IPS-NIHi11 (cell line): ENCODE measurements around the gene IL18BP.

Source experiments
- DNase-seq: peaks from one replicate; pipeline ENCODE4 v3.0.0; 2012; ENCODE audit warnings: mixed read lengths, low spot score

Gene IL18BP

GRCh38 chr11:71998649-71999310 lies at the start of gene IL18BP:
Gene IL18BP, plus strand, starts transcription at chr11:71998909. Its CDS starts 1,076 bp downstream, at chr11:71999985.
- DNase-seq = no peak

GRCh38 chr11:71949034-71949433 lies 49.7 kb upstream of the IL18BP start:
- no peak for DNase-seq

- no peak for DNase-seq
These were observed 46.9 kb upstream of the IL18BP start for GRCh38 chr11:71951741-71952310.

- DNase-seq = no peak
These were observed 42.7 kb upstream of the IL18BP start for GRCh38 chr11:71955898-71956456.

GRCh38 chr11:71962428-71963038 lies 36.2 kb upstream of the IL18BP start:
- DNase-seq = no peak

- no peak for DNase-seq
These were observed 35.2 kb upstream of the IL18BP start for GRCh38 chr11:71963468-71963867.

GRCh38 chr11:71964641-71965040 lies 34.1 kb upstream of the IL18BP start:
- DNase-seq = no peak

GRCh38 chr11:71971680-71972079 lies 27.0 kb upstream of the IL18BP start:
- DNase-seq = no peak

GRCh38 chr11:71976551-71976950 lies 22.2 kb upstream of the IL18BP start:
- no peak for DNase-seq

- no peak for DNase-seq
These were observed 21.6 kb upstream of the IL18BP start for GRCh38 chr11:71977090-71977489.

- peak; percentile 62 for DNase-seq
These were observed 20.8 kb upstream of the IL18BP start for GRCh38 chr11:71977743-71978418.

- DNase-seq = no peak
These were observed 19.6 kb upstream of the IL18BP start for GRCh38 chr11:71979094-71979493.

- DNase-seq = no peak
These were observed 19.1 kb upstream of the IL18BP start for GRCh38 chr11:71979602-71980001.

GRCh38 chr11:71986131-71986530 lies 12.6 kb upstream of the IL18BP start:
- no peak for DNase-seq

- DNase-seq = no peak
These were observed 11.2 kb upstream of the IL18BP start for GRCh38 chr11:71987521-71987920.

- no peak for DNase-seq
These were observed 10.7 kb upstream of the IL18BP start for GRCh38 chr11:71988050-71988449.

GRCh38 chr11:71990701-71991100 lies 8.0 kb upstream of the IL18BP start:
- no peak for DNase-seq

GRCh38 chr11:71991494-71991893 lies 7.2 kb upstream of the IL18BP start:
- no peak for DNase-seq

- DNase-seq = no peak
These were observed 6.5 kb upstream of the IL18BP start for GRCh38 chr11:71992136-71992730.

GRCh38 chr11:71994786-71995185 lies 3.9 kb upstream of the IL18BP start:
- DNase-seq = no peak

- DNase-seq = no peak
These were observed 2.9 kb upstream of the IL18BP start for GRCh38 chr11:71995726-71996291.

GRCh38 chr11:71996517-71996916 lies 2.2 kb upstream of the IL18BP start:
- DNase-seq = no peak
